ENCODE measurements around the gene BPNT1. TPM values are rescaled to one million over a fixed set of nuclear protein-coding genes. Genes with fewer than 3 reads are reported as not detected.

The BPNT1 gene
- total and polyA plus RNA-seq, 2 of the 8 experiments (the other 6 are each of a cell fraction or from before 2014, with no cell fraction given), result 13.2 to 16.3 TPM

GRCh38 chr1:220056374-220056773 lies 33.2 kb downstream of the BPNT1 start:
- Histone ChIP-seq H3K23ac (ENCODE audit: insufficient read length) (no peak overlapping the region), H3K4ac (replicated peaks; ENCODE audit: insufficient read length, low read depth, low read length) (no peak overlapping the region), H4K5ac (ENCODE audit: insufficient read length, low read depth, low read length) (no peak overlapping the region), H3K27me3 (replicated peaks in 1 of 4; ENCODE audit: control insufficient read depth in 3 of 4, extremely low read depth in 1 of 4, insufficient read depth in 3 of 4, low read length in 3 of 4) (no peaks in the 10 kb centered on the region), H3K4me2 (ENCODE audit: insufficient read depth in 1 of 2, low read depth in 2 of 2, low read length in 2 of 2) (no peak overlapping the region), H3K56ac (replicated peaks; ENCODE audit: insufficient read length, low read depth, low read length) (no peak overlapping the region), H3K4me3 (ENCODE audit: extremely low read depth in 1 of 4, insufficient read depth in 2 of 4, low read depth in 3 of 4, low read length in 4 of 4) (no peak overlapping the region), H3K14ac (ENCODE audit: insufficient read length) (no peak overlapping the region), H2BK5ac (ENCODE audit: low read depth, low read length) (no peak overlapping the region), H2BK12ac (ENCODE audit: low read depth, low read length) (no peak overlapping the region), H2AFZ (ENCODE audit: low read length) (no peak overlapping the region), H4K20me1 (replicated peaks in 1 of 2; ENCODE audit: control insufficient read depth in 1 of 2, insufficient read depth in 2 of 2, low read length in 2 of 2) (no peaks in the 10 kb centered on the region), H2AK5ac (ENCODE audit: low read depth, low read length) (no peak overlapping the region), H4K91ac (replicated peaks; ENCODE audit: insufficient read length, low read length) (no peak overlapping the region), H3K18ac (ENCODE audit: extremely low read depth, low read length) (no peak overlapping the region), H3K4me1 (replicated peaks in 1 of 4; ENCODE audit: control insufficient read depth in 3 of 4, insufficient read depth in 4 of 4, low read length in 3 of 4) (0 out of 7 replicates have a peak, but pooled peaks cover 0 to 3% (median 0%) of the 10 kb centered on the region in 4 experiments), H2BK20ac (ENCODE audit: low read length) (no peak overlapping the region), H3K9me3 (ENCODE audit: insufficient read depth in 2 of 2, low read depth in 1 of 2, low read length in 1 of 2) (no peaks in the 10 kb centered on the region), H3K79me2 (ENCODE audit: control insufficient read depth in 1 of 2, insufficient read depth in 2 of 2, low read length in 2 of 2) (no peaks in the 10 kb centered on the region), H2BK15ac (ENCODE audit: low read length) (no peak overlapping the region), H3K27ac (ENCODE audit: low read depth, low read length) (no peak overlapping the region), H2BK120ac (replicated peaks; ENCODE audit: low read depth, low read length) (no peak overlapping the region), H3K79me1 (ENCODE audit: low read depth, low read length) (no peaks in the 10 kb centered on the region), H3K23me2 (ENCODE audit: low read depth, low read length) (no peaks in the 10 kb centered on the region), H3K36me3 (ENCODE audit: control insufficient read depth in 2 of 4, insufficient read depth in 4 of 4, low read length in 3 of 4) (peaks cover 0 to 15% (median 1%) of the 10 kb centered on the region in 4 experiments; a peak in 2 of 8 replicates), H4K8ac (ENCODE audit: extremely low read depth, insufficient read depth, low read length) (no peak overlapping the region), H3K9ac (replicated peaks in 1 of 4; ENCODE audit: extremely low read depth in 1 of 4, low read depth in 3 of 4, low read length in 3 of 4) (no peak overlapping the region)
- FAIRE-seq (no peak), DNase-seq (ENCODE audit: low read depth in 1 of 2, low spot score in 2 of 2) (no peak)
- WGBS, 2 experiments (ENCODE audit: extremely low coverage in 1 of 2, insufficient coverage in 1 of 2, insufficient read length in 1 of 2, insufficient replicate concordance in 2 of 2, low coverage in 1 of 2, low lambda C conversion rate in 2 of 2, missing lambda C conversion rate in 1 of 2), result 94% methylated on average over 1 of the region's 1 CpG; no CpG with 5 or more reads in 1 of the 2 experiments
- POLR2A ChIA-PET (ENCODE audit: partially characterized antibody), result no interaction called here
- CTCF ChIA-PET (ENCODE audit: partially characterized antibody), result no interaction called here
- TF ChIP-seq E2F6 (IDR thresholded peaks at IDR 0.05) (no peak), CTBP2 (IDR thresholded peaks at IDR 0.05; ENCODE audit: borderline replicate concordance, insufficient read depth, insufficient read length, low read length) (no peak), TAF1 (IDR thresholded peaks at IDR 0.05; ENCODE audit: low read depth, low read length) (no peak), POLR2A (IDR thresholded peaks at IDR 0.05; ENCODE audit: control extremely low read depth in 1 of 2, low read depth in 2 of 2, low read length in 2 of 2) (no peak), EGR1 (IDR thresholded peaks at IDR 0.05; ENCODE audit: borderline replicate concordance, low read depth, low read length) (no peak), CHD2 (IDR thresholded peaks at IDR 0.05; ENCODE audit: low read length) (no peak), GTF2F1 (IDR thresholded peaks at IDR 0.05; ENCODE audit: borderline replicate concordance, low read depth, low read length) (no peak), SRF (IDR thresholded peaks at IDR 0.05; ENCODE audit: low read depth, low read length) (no peak), JUN (IDR thresholded peaks at IDR 0.05; ENCODE audit: low read depth, low read length) (no peak), FOSL1 (IDR thresholded peaks at IDR 0.05; ENCODE audit: insufficient read depth, low read depth, low read length) (no peak), MAFK (IDR thresholded peaks at IDR 0.05; ENCODE audit: low read depth, low read length) (no peak), POU5F1 (IDR thresholded peaks at IDR 0.05; ENCODE audit: low read depth, low read length) (no peak), TAF7 (optimal IDR thresholded peaks at IDR 0.05; ENCODE audit: borderline replicate concordance, low read depth, low read length) (no peak)
